Measurements from ENCODE around the gene UGT3A1.

The UGT3A1 gene

DNA sequence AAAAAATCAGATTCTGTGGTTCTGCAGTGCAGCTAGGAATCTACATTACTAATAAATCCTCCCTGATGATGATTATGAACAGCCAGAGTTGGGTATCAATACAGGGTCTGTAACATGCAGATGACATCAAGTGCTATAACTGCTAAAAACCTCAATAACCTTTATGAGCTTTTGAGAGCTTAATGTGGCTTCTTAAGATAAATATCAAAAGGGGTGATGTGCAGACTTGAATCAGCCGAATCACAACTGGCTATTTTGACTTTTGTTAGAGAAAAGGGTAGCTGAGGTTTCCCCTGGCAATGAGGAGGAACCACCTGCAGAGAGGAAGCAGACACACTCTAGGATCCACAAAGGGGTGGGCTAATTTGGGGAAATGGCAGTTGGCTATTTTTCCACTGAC is 83.0 kb downstream of the UGT3A1 start:
- Histone ChIP-seq H3K4me3 (ENCODE audit: low read depth in 1 of 2, low read length in 2 of 2) (no peak overlapping the region), H3K36me3 (ENCODE audit: control insufficient read depth in 1 of 2, insufficient read depth in 2 of 2, low read length in 2 of 2) (no peaks in the 10 kb centered on the region)

DNA sequence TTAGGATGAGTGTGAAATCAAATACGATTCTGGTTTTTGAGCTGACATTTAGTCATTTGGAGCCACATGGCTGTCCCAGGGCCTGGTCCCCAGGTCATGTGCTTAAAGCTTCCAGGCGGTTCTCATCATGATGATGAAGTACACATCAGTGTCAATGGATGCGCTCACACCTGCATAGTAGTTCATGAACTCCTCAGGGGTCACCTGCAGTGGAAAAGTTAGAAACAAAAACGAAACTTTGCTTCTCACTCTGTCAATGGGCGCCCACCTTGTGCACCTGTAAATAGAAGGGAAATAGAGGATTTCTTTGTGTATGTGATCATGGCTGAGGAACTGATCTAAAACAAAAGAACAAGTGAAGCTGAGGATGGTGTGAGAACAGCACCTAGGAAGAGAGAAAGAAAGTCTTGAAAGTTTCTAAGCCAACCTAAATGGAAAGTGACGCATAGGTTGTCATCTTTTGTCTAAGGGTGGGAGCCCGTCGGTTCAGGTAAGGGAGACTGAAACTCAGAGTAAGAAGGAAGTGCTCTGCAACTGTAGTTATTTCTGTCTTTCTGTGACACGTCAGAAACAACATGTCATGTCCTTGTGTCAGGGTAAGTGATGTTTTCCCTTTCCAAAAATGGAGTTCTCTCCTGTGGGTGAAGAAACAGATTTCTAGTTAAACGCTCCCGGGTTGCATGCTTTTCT is 86.6 kb downstream of the UGT3A1 start:
- Histone ChIP-seq H3K27ac (ENCODE audit: low read length) (no peak overlapping the region), H3K4me3 (ENCODE audit: low read depth in 1 of 2, low read length in 2 of 2) (no peak overlapping the region), H3K9me3 (ENCODE audit: control insufficient read depth in 1 of 2, low read length in 2 of 2) (peaks cover 0 to 3% of the 10 kb centered on the region in 2 donors), H3K27me3 (ENCODE audit: low read depth, low read length) (no peaks in the 10 kb centered on the region), H3K36me3 (ENCODE audit: control insufficient read depth in 1 of 2, insufficient read depth in 2 of 2, low read length in 2 of 2) (no peaks in the 10 kb centered on the region), H3K4me1 (ENCODE audit: control insufficient read depth in 1 of 2, insufficient read depth in 2 of 2, low read length in 2 of 2) (no peaks in the 10 kb centered on the region)

More for the DNA sequence above, 83.0 kb downstream of the UGT3A1 start:
- no peaks in the 10 kb centered on the region for H3K4me1 ChIP-seq (ENCODE audit: control insufficient read depth in 1 of 2, insufficient read depth in 2 of 2, low read length in 2 of 2)
- H3K27ac ChIP-seq (ENCODE audit: low read length): no peak overlapping the region
- H3K27me3 ChIP-seq (ENCODE audit: low read depth, low read length): no peaks in the 10 kb centered on the region
- H3K9me3 ChIP-seq (ENCODE audit: control insufficient read depth in 1 of 2, low read length in 2 of 2): peaks cover 0 to 3% of the 10 kb centered on the region in 2 donors

DNA sequence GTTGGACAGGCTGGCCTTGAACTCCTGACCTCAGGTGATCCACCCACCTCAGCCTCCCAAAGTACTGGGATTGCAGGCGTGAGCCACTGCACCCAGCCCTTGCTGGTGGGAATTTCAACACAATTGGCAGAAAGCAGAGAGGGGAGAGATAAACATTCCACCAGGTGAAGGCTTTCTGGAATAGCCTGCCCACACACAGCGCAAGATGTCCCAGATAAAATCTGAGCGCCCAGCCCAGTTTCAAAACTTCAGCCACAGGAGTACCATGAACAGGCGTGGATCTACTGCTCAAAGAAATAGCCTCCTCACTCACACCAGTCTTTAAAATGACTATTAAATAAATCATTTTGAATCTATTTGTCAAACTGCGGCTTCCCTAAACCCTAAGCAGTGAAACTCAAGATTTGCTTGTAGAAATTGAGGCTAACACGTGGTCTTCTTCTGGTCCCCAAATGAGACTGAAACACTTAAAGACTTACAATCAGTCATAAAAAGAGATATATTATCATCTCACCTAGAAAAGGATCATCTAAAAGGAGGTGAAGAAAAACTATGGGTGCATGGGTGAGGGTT is 87.5 kb downstream of the UGT3A1 start:
- Histone ChIP-seq H3K4me3 (ENCODE audit: low read depth in 1 of 2, low read length in 2 of 2) (no peak overlapping the region), H3K27ac (ENCODE audit: low read length) (no peak overlapping the region), H3K9me3 (ENCODE audit: control insufficient read depth in 1 of 2, low read length in 2 of 2) (peaks cover 0 to 3% of the 10 kb centered on the region in 2 donors), H3K36me3 (ENCODE audit: control insufficient read depth in 1 of 2, insufficient read depth in 2 of 2, low read length in 2 of 2) (no peaks in the 10 kb centered on the region), H3K27me3 (ENCODE audit: low read depth, low read length) (no peaks in the 10 kb centered on the region), H3K4me1 (ENCODE audit: control insufficient read depth in 1 of 2, insufficient read depth in 2 of 2, low read length in 2 of 2) (no peaks in the 10 kb centered on the region)

DNA sequence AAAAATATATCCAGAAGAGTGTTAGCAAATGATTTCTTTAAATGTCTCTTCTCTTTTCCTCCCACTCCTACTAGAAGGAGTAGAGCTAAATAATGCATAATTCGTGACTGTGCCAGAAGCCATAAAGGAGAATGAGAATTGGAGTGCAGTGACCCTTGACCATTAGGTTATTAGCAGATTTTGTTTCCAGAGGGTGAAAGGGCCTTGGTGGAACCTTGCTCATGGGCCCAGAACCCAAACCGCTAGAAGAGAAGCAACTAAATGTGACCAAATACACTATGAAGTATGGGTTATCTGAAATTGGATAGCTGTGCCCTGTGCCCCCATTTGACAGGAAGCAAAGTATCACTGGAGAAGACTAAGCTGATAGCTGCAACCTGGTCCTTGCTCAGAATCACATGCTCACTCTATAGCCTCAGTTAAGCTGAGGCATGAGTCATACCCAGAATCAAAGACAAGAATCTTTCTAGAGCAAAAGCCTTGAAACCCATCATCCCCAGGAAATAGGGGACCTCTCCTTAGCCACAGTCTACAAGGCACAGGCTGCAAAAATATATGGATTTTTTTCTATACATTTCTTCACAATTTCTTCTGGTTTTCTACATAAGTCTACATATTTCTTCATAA is 89.0 kb downstream of the UGT3A1 start:
- Histone ChIP-seq H3K36me3 (ENCODE audit: control insufficient read depth in 1 of 2, insufficient read depth in 2 of 2, low read length in 2 of 2) (no peaks in the 10 kb centered on the region), H3K27ac (ENCODE audit: low read length) (no peak overlapping the region), H3K27me3 (ENCODE audit: low read depth, low read length) (no peaks in the 10 kb centered on the region), H3K4me1 (ENCODE audit: control insufficient read depth in 1 of 2, insufficient read depth in 2 of 2, low read length in 2 of 2) (no peaks in the 10 kb centered on the region), H3K4me3 (ENCODE audit: low read depth in 1 of 2, low read length in 2 of 2) (no peak overlapping the region), H3K9me3 (ENCODE audit: control insufficient read depth in 1 of 2, low read length in 2 of 2) (peaks cover 0 to 3% of the 10 kb centered on the region in 2 donors)
